HepG2 (cell line): ENCODE data around the gene SART1. TPM values are rescaled to one million over a fixed set of nuclear protein-coding genes. Genes with fewer than 3 reads are reported as not detected.

Experiments
- ARNTL ChIP-seq: sonication (generic); formaldehyde crosslinking; IDR thresholded peaks from 2 replicates; pipeline ENCODE4 v1.4.0; 2020; ENCODE audit warnings: mild to moderate bottlenecking, missing genetic modification reagents
- CHD2 ChIP-seq: IDR thresholded peaks from 2 replicates; pipeline ENCODE4 v1.6.1; 2011; ENCODE audit warnings: low read depth, low read length, improper control_type of control experiment
- CREB1 ChIP-seq, 2 experiments: fragments of 450-650 bp in 1 of 2; IDR thresholded peaks; 2 replicates each; pipeline ENCODE4 v1.6.1; 2016 to 2017; ENCODE audit warnings: control low read depth in 1 of 2, mild to moderate bottlenecking in 1 of 2, missing compliant biosample characterization in 1 of 2, missing genetic modification characterization in 1 of 2
- FLYWCH1 ChIP-seq: sonication (generic); formaldehyde crosslinking; IDR thresholded peaks from 2 replicates; pipeline ENCODE4 v1.8.1; 2023; ENCODE audit warnings: mild to moderate bottlenecking, missing genetic modification reagents
- GABPB1 ChIP-seq: IDR thresholded peaks from 2 replicates; pipeline ENCODE4 v1.6.1; 2016; ENCODE audit warnings: mild to moderate bottlenecking, missing genetic modification reagents, moderate library complexity, missing compliant biosample characterization
- GATAD1 ChIP-seq: IDR thresholded peaks from 2 replicates; pipeline ENCODE4 v1.6.1; 2016; ENCODE audit warnings: missing genetic modification reagents, missing compliant biosample characterization
- GRHL1 ChIP-seq: sonication (generic); formaldehyde crosslinking; conservative IDR thresholded peaks from 2 replicates; pipeline ENCODE4 v1.8.0; 2022; ENCODE audit warnings: missing genetic modification reagents
- MAZ ChIP-seq, 2 experiments: sonication (generic) in 1 of 2; formaldehyde crosslinking in 1 of 2; IDR thresholded peaks; 2 replicates each; pipeline versions ENCODE4 v1.5.0 to v1.6.1; 2012 to 2020; ENCODE audit warnings: low read depth in 2 of 2, mild to moderate bottlenecking in 2 of 2, borderline replicate concordance in 1 of 2, improper control_type of control experiment in 1 of 2, low read length in 1 of 2, missing genetic modification reagents in 1 of 2, moderate library complexity in 1 of 2
- MXI1 ChIP-seq: IDR thresholded peaks from 3 replicates; pipeline ENCODE4 v1.6.1; 2012; ENCODE audit warnings: low read depth, low read length, inconsistent platforms, borderline replicate concordance
- RAD21 ChIP-seq: fragments of 450-650 bp; formaldehyde crosslinking; IDR thresholded peaks from 2 replicates; pipeline ENCODE4 v1.5.0; 2020; ENCODE audit warnings: mild to moderate bottlenecking
- SOX13 ChIP-seq, 3 experiments: fragments of 450-650 bp in 1 of 3; sonication (generic) in 1 of 3; formaldehyde crosslinking in 1 of 3; IDR thresholded peaks in 2 of 3; conservative IDR thresholded peaks in 1 of 3; 2 replicates each; pipeline versions ENCODE4 v1.5.0 to v1.6.1; 2016 to 2020; ENCODE audit warnings: antibody characterized with exemption in 1 of 3, mild to moderate bottlenecking in 1 of 3, missing compliant biosample characterization in 1 of 3, missing genetic modification reagents in 1 of 3, moderate library complexity in 1 of 3
- SOX5 ChIP-seq: IDR thresholded peaks from 2 replicates; pipeline ENCODE4 v1.6.1; 2016; ENCODE audit warnings: borderline replicate concordance
- SP5 ChIP-seq: IDR thresholded peaks from 2 replicates; pipeline ENCODE4 v1.6.1; 2016; ENCODE audit warnings: low read depth, borderline replicate concordance
- STAG1 ChIP-seq: sonication (generic); formaldehyde crosslinking; IDR thresholded peaks from 2 replicates; pipeline ENCODE4 v1.4.0; 2020; ENCODE audit warnings: missing genetic modification reagents
- XRCC5 ChIP-seq: fragments of 200-400 bp; formaldehyde crosslinking; optimal IDR thresholded peaks from 2 replicates; pipeline ENCODE3; 2017; ENCODE audit warnings: mild to moderate bottlenecking, low read length
- ZBTB40 ChIP-seq, 2 experiments: fragments of 450-650 bp in 1 of 2; sonication (generic) in 1 of 2; formaldehyde crosslinking in 1 of 2; IDR thresholded peaks; 2 replicates each; pipeline versions ENCODE4 v1.6.1 to v1.8.0; 2016 to 2022; ENCODE audit warnings: antibody characterized with exemption in 1 of 2, mild to moderate bottlenecking in 1 of 2, missing genetic modification reagents in 1 of 2
- ZNF772 ChIP-seq: sonication (generic); formaldehyde crosslinking; IDR thresholded peaks from 2 replicates; pipeline ENCODE4 v1.5.0; 2020; ENCODE audit warnings: mild to moderate bottlenecking, missing genetic modification reagents
- polyA plus RNA-seq, 8 experiments: library from polyadenylated mRNA; depleted of rRNA in 3 of 8; stranded (reverse) in 7 of 8; unstranded in 1 of 8; fragments of >200 nt; fragmentation: Illumina TruSeq in 4 of 8; extraction: Trizol in 4 of 8; gene quantifications; 2 replicates each; pipeline versions ENCODE4 v1.2.1 to v1.2.3, GENCODE V29; 2011 to 2016; ENCODE audit warnings: low read depth in 4 of 8, missing spikeins in 1 of 8, mixed read lengths in 1 of 8; ENCODE audit not compliant: insufficient read depth in 1 of 8
- total RNA-seq, 5 experiments: library from RNA; depleted of rRNA; stranded (reverse); fragments of >200 nt; fragmentation: Illumina TruSeq; extraction: Trizol; gene quantifications; 2 replicates each; pipeline ENCODE4 v1.2.3, GENCODE V29; 2016; ENCODE audit warnings: low read depth in 1 of 5

The SART1 gene
- total and polyA plus RNA-seq, 2 of the 13 experiments (the other 11 are each of a cell fraction or from before 2014, with no cell fraction given), result 11.3 to 22.5 TPM

DNA sequence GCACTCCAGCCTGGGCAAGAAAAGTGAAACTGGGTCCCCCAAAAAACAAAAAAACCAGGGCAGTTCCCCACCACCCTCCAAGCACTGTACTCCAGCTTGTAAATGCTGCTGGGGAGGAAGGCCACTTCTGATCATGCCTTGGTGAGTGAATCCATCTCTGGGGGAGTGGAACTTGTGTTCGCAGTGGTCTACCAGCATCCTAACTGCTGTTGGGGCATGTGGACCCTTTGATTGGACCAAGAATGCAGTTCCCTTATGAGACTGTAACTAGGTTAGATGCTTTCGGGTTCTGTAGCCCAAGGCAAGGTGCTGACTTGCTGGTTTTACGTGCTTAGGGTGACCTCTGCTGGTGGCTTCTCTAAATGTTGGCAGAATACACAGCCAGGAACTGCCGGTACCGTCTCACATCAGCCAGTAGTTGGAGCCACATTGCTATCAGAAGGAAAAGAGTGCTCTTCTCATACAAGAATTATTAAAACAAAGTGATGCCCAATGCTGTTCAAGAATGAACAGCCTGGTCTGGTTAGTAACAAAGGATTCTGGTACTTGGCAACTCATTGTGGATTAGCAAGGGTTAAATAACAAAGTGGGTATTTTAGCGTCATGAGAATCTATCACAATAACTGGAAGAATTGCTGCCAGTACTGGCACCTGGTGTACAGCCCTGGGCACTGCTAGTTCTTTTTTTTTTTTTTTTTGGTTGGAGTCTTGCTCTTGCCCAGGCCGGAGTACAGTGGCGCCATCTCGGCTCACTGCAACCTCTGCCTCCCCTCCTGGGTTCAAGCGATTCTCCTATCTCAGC lies 27.5 kb downstream of the SART1 start (continued):
- TF ChIP-seq ZBTB40 (IDR thresholded peaks at IDR 0.05) (no peak), ZBTB40 (CRISPR knock-in tag; IDR thresholded peaks at IDR 0.05) (no peak), ARNTL (CRISPR knock-in tag) (0 out of 2 replicates have a peak, but pooled peaks have one; percentile 19), MAZ (IDR thresholded peaks at IDR 0.05; ENCODE audit: borderline replicate concordance, low read depth, low read length) (no peak), MAZ (CRISPR knock-in tag; IDR thresholded peaks at IDR 0.05; ENCODE audit: low read depth) (peak; percentile 63; the same call in 1 of the 2 replicates), SP5 (CRISPR knock-in tag) (no peak), RAD21 (CRISPR knock-in tag) (peak; percentile 93), CHD2 (no peak), GABPB1 (CRISPR knock-in tag) (peak; percentile 16; the same call in 1 of the 2 replicates), GATAD1 (peak; percentile 61; the same call in 1 of the 2 replicates), ZNF772 (CRISPR knock-in tag) (peak; percentile 34; the same call in 1 of the 2 replicates), XRCC5 (peak; percentile 92), SOX5 (CRISPR knock-in tag) (0 out of 2 replicates have a peak, but pooled peaks have one; percentile 16), SOX13 (IDR thresholded peaks at IDR 0.05) (no peak), SOX13 (CRISPR knock-in tag; conservative IDR thresholded peaks at IDR 0.05 in 1 of 2, IDR thresholded peaks at IDR 0.05 in 1 of 2) (no peak), GRHL1 (no peak), STAG1 (peak; percentile 99), FLYWCH1 (no peak), MXI1 (peak; percentile 45; the same call in 1 of the 3 replicates), CREB1 (IDR thresholded peaks at IDR 0.05) (no peak), CREB1 (CRISPR knock-in tag; IDR thresholded peaks at IDR 0.05) (peak; percentile 17; the same call in 1 of the 2 replicates)
